ENCODE data around the gene SCUBE1. TPM values are rescaled to one million over a fixed set of nuclear protein-coding genes. Genes with fewer than 3 reads are reported as not detected.

Gene SCUBE1
- total and polyA plus RNA-seq, 2 experiments from 2014 or later: 0.81 to 3.2 TPM

- Histone ChIP-seq H3K79me2 (replicated peaks; ENCODE audit: insufficient read depth) (no peaks in the 10 kb centered on the region), H3K27me3 (ENCODE audit: insufficient read depth) (peaks cover 9% of the 10 kb centered on the region)
- H3K4me3 Mint-ChIP-seq: no peak overlapping the region
These were observed 186.8 kb downstream of the SCUBE1 start for GRCh38 chr22:43156413-43156812.

GRCh38 chr22:43155789-43156188 is 187.4 kb downstream of the SCUBE1 start:
- no peaks in the 10 kb centered on the region for H3K9me2 ChIP-seq (ENCODE audit: insufficient read depth)
- no peaks in the 10 kb centered on the region for H3K36me3 ChIP-seq (ENCODE audit: insufficient read depth)
- H3K27me3 ChIP-seq (ENCODE audit: insufficient read depth): peaks cover 12% of the 10 kb centered on the region
- H3K4me1 ChIP-seq (ENCODE audit: insufficient read depth): no peaks in the 10 kb centered on the region
- H3F3A ChIP-seq (replicated peaks; ENCODE audit: low read depth): no peaks in the 10 kb centered on the region; the same call in 1 of the 2 replicates
- H4K20me1 ChIP-seq (replicated peaks; ENCODE audit: insufficient read depth): no peaks in the 10 kb centered on the region
- peaks cover 6% of the 10 kb centered on the region for H3K4me1 Mint-ChIP-seq
- no peak overlapping the region for H3K27ac ChIP-seq (ENCODE audit: low read depth)
- ATAC-seq (no peak), DNase-seq (ENCODE audit: low spot score) (no peak)
- H3K4me3 ChIP-seq: no peak overlapping the region
- peaks cover 20% of the 10 kb centered on the region for H3K27me3 Mint-ChIP-seq (ENCODE audit: insufficient read depth, low read depth, poor library complexity)
- H3K36me3 Mint-ChIP-seq (ENCODE audit: low read depth): no peaks in the 10 kb centered on the region
- H3K27ac Mint-ChIP-seq: no peak overlapping the region
- no peak for TF ChIP-seq REST (IDR thresholded peaks at IDR 0.05; ENCODE audit: unreplicated experiment)
- TF ChIP-seq CREB1 (CRISPR knock-in tag; IDR thresholded peaks at IDR 0.05; ENCODE audit: low read depth): no peak
- TF ChIP-seq CTCF (conservative IDR thresholded peaks at IDR 0.05; ENCODE audit: low read depth in 2 of 2): no peak
- H3K4me3 Mint-ChIP-seq: no peak overlapping the region
- H2AFZ ChIP-seq: no peak overlapping the region
- H3K9me3 Mint-ChIP-seq: no peaks in the 10 kb centered on the region
- no peaks in the 10 kb centered on the region for H3K79me2 ChIP-seq (replicated peaks; ENCODE audit: insufficient read depth)
- no peak overlapping the region for H3K4me2 ChIP-seq

More at GRCh38 chr22:43156413-43156812, 186.8 kb downstream of the SCUBE1 start:
- H3K27me3 Mint-ChIP-seq (ENCODE audit: insufficient read depth, low read depth, poor library complexity): peaks cover 16% of the 10 kb centered on the region
- no peak overlapping the region for H3K27ac Mint-ChIP-seq
- no peaks in the 10 kb centered on the region; the same call in 1 of the 2 replicates for H3F3A ChIP-seq (replicated peaks; ENCODE audit: low read depth)
- DNase-seq (ENCODE audit: low spot score) (no peak), ATAC-seq (no peak)
- H4K20me1 ChIP-seq (replicated peaks; ENCODE audit: insufficient read depth): no peaks in the 10 kb centered on the region
- H3K27ac ChIP-seq (ENCODE audit: low read depth): no peak overlapping the region
- no peak overlapping the region for H2AFZ ChIP-seq
- TF ChIP-seq JUNB (IDR thresholded peaks at IDR 0.05; ENCODE audit: unreplicated experiment) (no peak), NANOG (IDR thresholded peaks at IDR 0.05; ENCODE audit: borderline replicate concordance) (no peak), ZNF114 (CRISPR knock-in tag; IDR thresholded peaks at IDR 0.05) (no peak), CREB1 (CRISPR knock-in tag; IDR thresholded peaks at IDR 0.05; ENCODE audit: low read depth) (no peak), REST (IDR thresholded peaks at IDR 0.05; ENCODE audit: unreplicated experiment) (no peak)
- no peaks in the 10 kb centered on the region for H3K9me2 ChIP-seq (ENCODE audit: insufficient read depth)
- H3K4me1 Mint-ChIP-seq: peaks cover 6% of the 10 kb centered on the region
- no peaks in the 10 kb centered on the region for H3K36me3 Mint-ChIP-seq (ENCODE audit: low read depth)
- no peaks in the 10 kb centered on the region for H3K9me3 Mint-ChIP-seq
- H3K4me3 ChIP-seq: no peak overlapping the region
- no peak overlapping the region for H3K4me2 ChIP-seq
- no peaks in the 10 kb centered on the region for H3K36me3 ChIP-seq (ENCODE audit: insufficient read depth)
- H3K4me1 ChIP-seq (ENCODE audit: insufficient read depth): no peaks in the 10 kb centered on the region
